Muscle layer of duodenum (tissue), 2 donors: ENCODE measurements around the gene RTN4.

Source experiments
- H3K27ac ChIP-seq: one replicate; pipeline ENCODE4 v1.7.0; 2013; ENCODE audit warnings: mild to moderate bottlenecking, low read length
- H3K27me3 ChIP-seq: one replicate; pipeline ENCODE4 v1.7.0; 2013; ENCODE audit warnings: low read depth, mild to moderate bottlenecking, control low read depth, low read length
- H3K36me3 ChIP-seq, 2 donors: one replicate each; pipeline ENCODE4 v1.7.0; 2013; ENCODE audit warnings: low read length in 2 of 2, control low read depth in 1 of 2, mild to moderate bottlenecking in 1 of 2; ENCODE audit not compliant: insufficient read depth in 2 of 2, control insufficient read depth in 1 of 2
- H3K4me1 ChIP-seq, 2 donors: one replicate each; pipeline ENCODE4 v1.7.0; 2013; ENCODE audit warnings: low read length in 2 of 2, mild to moderate bottlenecking in 2 of 2, control low read depth in 1 of 2, moderate library complexity in 1 of 2; ENCODE audit not compliant: insufficient read depth in 2 of 2, control insufficient read depth in 1 of 2
- H3K4me3 ChIP-seq, 2 donors: one replicate each; pipeline ENCODE4 v1.7.0; 2013; ENCODE audit warnings: low read length in 2 of 2, low read depth in 1 of 2, mild to moderate bottlenecking in 1 of 2
- H3K9me3 ChIP-seq, 2 donors: one replicate each; pipeline ENCODE4 v1.7.0; 2013; ENCODE audit warnings: low read length in 2 of 2, control low read depth in 1 of 2, mild to moderate bottlenecking in 1 of 2; ENCODE audit not compliant: control insufficient read depth in 1 of 2
- donor health status: healthy.

RTN4 gene

GRCh38 chr2:54954158-54954557 lies 96.1 kb downstream of the RTN4 start:
- Histone ChIP-seq H3K36me3 (no peaks in the 10 kb centered on the region), H3K27me3 (no peaks in the 10 kb centered on the region), H3K4me1 (no peaks in the 10 kb centered on the region), H3K27ac (no peak overlapping the region), H3K9me3 (no peaks in the 10 kb centered on the region), H3K4me3 (no peak overlapping the region)

- Histone ChIP-seq H3K27me3 (no peaks in the 10 kb centered on the region), H3K4me3 (no peak overlapping the region), H3K27ac (no peak overlapping the region), H3K9me3 (no peaks in the 10 kb centered on the region), H3K4me1 (no peaks in the 10 kb centered on the region), H3K36me3 (no peaks in the 10 kb centered on the region)
Observed at GRCh38 chr2:54952978-54953456, 97.2 kb downstream of the RTN4 start.

GRCh38 chr2:54952425-54952824 lies 97.8 kb downstream of the RTN4 start:
- H3K36me3 ChIP-seq = no peaks in the 10 kb centered on the region
- H3K27ac ChIP-seq = no peak overlapping the region
- H3K4me1 ChIP-seq = no peaks in the 10 kb centered on the region
- no peaks in the 10 kb centered on the region for H3K27me3 ChIP-seq
- no peaks in the 10 kb centered on the region for H3K9me3 ChIP-seq
- H3K4me3 ChIP-seq = no peak overlapping the region

DNA sequence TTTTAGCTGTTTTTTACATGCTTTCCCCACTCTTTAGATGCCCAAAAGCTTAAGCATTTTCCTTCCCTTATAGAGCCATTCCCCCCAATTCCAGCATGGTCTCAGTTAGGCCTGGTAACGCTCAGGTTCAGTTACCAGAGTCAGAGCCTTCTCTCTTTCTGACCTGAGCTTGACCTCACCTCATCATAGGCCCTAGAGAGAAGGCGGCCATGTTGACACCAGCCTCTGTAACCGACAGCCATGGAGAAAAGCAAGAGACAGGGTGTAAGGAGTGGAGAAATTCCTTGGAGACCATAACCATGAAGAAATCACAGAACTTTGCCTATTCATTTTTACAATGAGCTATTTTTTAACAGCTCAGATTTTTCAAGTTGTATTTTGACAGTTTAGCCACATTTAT lies 99.4 kb downstream of the RTN4 start:
- H3K4me1 ChIP-seq = no peaks in the 10 kb centered on the region

DNA sequence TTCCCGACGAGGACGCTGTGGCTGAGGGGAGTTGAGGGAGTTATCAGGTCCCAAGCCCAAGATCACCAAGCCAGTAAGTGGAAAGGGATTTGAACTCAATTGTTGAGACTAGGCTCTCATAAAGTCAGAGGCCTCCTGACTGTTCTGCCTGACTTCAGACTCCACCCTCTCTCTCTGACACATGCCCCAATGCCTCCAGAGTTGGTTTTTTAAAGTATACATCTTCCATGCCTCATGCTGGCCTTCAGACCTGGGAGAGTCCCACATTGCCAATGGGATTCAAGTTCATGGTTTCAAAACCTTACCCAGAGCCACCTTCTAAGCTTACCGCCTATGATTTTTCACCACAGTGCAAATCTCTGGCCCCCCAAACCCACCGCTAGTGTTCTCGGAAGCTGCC lies 100.8 kb downstream of the RTN4 start:
- Histone ChIP-seq H3K27ac (no peak overlapping the region), H3K27me3 (no peaks in the 10 kb centered on the region), H3K9me3 (no peaks in the 10 kb centered on the region), H3K4me1 (no peaks in the 10 kb centered on the region), H3K4me3 (no peak overlapping the region), H3K36me3 (no peaks in the 10 kb centered on the region)

More for the DNA sequence above, 99.4 kb downstream of the RTN4 start:
- no peaks in the 10 kb centered on the region for H3K27me3 ChIP-seq
- no peak overlapping the region for H3K4me3 ChIP-seq
- no peaks in the 10 kb centered on the region for H3K9me3 ChIP-seq
- H3K36me3 ChIP-seq = no peaks in the 10 kb centered on the region
- H3K27ac ChIP-seq = no peak overlapping the region

GRCh38 chr2:54948120-54948519 lies 102.1 kb downstream of the RTN4 start:
- Histone ChIP-seq H3K27me3 (no peaks in the 10 kb centered on the region), H3K27ac (no peak overlapping the region), H3K4me3 (no peak overlapping the region), H3K36me3 (no peaks in the 10 kb centered on the region), H3K4me1 (no peaks in the 10 kb centered on the region), H3K9me3 (no peaks in the 10 kb centered on the region)

DNA sequence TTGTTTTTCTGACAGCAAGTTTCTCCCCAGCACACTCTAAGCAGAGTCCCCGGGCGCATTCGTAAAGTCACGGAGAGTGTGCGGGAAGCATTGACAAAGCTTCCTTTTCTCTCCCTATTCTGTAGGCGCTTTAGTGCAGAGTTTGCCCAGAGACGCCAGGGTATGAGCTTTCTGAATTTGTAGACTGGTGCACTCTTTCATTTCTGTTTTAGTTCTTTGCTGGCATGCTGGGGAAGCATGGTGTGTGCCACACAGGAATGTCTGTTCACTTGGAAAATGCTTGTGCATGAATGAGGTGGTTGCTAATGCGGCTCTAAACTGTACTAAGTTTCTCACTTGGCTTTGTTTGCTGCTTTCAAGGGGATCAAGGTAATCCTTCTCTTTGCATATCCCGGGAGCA lies 102.6 kb downstream of the RTN4 start:
- Histone ChIP-seq H3K36me3 (no peaks in the 10 kb centered on the region), H3K4me3 (no peak overlapping the region), H3K27me3 (no peaks in the 10 kb centered on the region), H3K9me3 (no peaks in the 10 kb centered on the region), H3K27ac (no peak overlapping the region), H3K4me1 (no peaks in the 10 kb centered on the region)

- Histone ChIP-seq H3K27me3 (no peaks in the 10 kb centered on the region), H3K36me3 (no peaks in the 10 kb centered on the region), H3K9me3 (no peaks in the 10 kb centered on the region), H3K4me3 (no peak overlapping the region), H3K27ac (no peak overlapping the region), H3K4me1 (no peaks in the 10 kb centered on the region)
Observed at GRCh38 chr2:54947136-54947535, 103.1 kb downstream of the RTN4 start.

GRCh38 chr2:54946220-54946805 lies 103.9 kb downstream of the RTN4 start:
- no peaks in the 10 kb centered on the region for H3K4me1 ChIP-seq
- no peak overlapping the region for H3K27ac ChIP-seq
- H3K36me3 ChIP-seq = no peaks in the 10 kb centered on the region
- H3K4me3 ChIP-seq = no peak overlapping the region
- H3K27me3 ChIP-seq = no peaks in the 10 kb centered on the region
- no peaks in the 10 kb centered on the region for H3K9me3 ChIP-seq

DNA sequence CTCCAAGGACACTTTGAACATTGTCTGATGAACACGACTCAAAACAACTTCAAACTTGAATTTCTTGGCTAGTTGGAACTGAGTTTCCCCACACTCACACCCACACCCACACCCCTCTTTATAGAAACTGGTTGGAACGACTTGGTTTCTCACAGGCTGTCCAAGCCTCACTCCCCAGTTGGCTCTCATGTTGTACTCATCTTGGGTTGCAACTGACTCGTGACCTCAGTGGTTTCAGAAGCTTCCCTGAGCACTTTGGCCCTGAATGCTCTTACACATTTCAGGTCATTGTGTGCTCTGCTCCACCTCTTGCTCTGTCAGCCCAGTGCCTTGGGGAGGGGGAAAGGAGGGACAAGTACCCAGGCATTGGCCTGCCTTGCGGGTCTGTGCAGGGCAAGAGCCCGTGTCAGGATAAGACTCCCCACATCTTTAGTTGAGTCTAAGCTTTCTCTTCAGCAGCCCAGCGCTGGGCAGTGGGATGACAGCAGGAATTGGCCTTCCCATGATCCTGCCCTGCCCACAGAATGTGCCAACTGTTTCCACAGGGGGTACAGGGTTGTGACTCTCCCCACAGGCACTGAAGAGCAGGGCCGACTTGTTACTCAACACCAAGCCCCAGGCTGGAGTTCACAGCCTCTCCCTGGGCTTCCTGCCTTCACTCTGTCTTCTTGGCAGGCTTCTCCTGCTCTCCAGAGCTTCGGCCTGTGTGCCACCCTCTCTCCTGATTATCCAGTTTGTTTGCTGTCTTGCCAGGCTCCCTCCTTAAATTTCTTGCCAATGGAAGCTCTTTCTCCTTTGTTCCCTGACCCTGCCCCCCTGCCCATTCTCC lies 104.6 kb downstream of the RTN4 start:
- H3K4me1 ChIP-seq = no peaks in the 10 kb centered on the region
- H3K9me3 ChIP-seq = no peaks in the 10 kb centered on the region
- H3K36me3 ChIP-seq = no peaks in the 10 kb centered on the region
- no peaks in the 10 kb centered on the region for H3K27me3 ChIP-seq
- no peak overlapping the region for H3K4me3 ChIP-seq
- H3K27ac ChIP-seq = no peak overlapping the region

DNA sequence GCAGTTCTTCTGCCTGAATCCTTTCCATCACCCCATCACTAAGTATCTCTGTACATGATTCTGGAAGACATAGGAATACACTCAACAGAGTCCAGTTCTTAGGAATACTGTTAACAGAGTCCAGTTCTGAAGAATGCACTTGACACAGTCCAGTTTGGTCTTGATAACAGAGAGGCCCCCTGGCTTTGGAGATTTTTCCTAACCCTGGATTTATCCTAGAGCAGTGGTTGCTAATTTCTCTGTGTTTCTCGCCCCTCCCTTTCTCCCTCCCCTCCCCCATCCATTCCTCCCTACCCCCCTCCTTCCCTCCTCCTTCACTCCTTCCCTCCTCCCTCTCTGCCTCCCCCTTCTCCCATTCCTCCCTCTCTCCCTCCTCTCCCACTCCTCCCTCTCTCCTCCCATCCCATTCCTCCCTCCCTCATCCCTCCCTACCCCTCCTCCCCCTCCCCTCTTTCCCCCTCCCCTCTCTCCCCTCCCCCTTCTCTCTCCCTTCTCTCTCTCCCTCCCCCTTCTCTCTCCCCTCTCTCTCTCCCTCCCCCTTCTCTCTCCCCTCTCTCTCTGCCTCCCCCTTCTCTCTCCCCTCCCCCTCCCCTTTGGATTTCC lies 105.4 kb downstream of the RTN4 start:
- no peak overlapping the region for H3K4me3 ChIP-seq
- no peaks in the 10 kb centered on the region for H3K36me3 ChIP-seq
- no peaks in the 10 kb centered on the region for H3K9me3 ChIP-seq
- no peaks in the 10 kb centered on the region for H3K4me1 ChIP-seq
- no peak overlapping the region for H3K27ac ChIP-seq
- no peaks in the 10 kb centered on the region for H3K27me3 ChIP-seq
